NCI-H187 (cell line): ENCODE measurements around the gene KRTAP12-1.
"Not testable (repeated sequence)": the region's sequence is repeated elsewhere in the genome, so short reads cannot be mapped to it uniquely, and the experiment has no call there.

ENCODE experiments used
- DNase-seq, 2 experiments: peaks; one replicate each; lab custom pipeline; 2025; lab: John Stamatoyannopoulos, UW

The KRTAP12-1 gene

DNA sequence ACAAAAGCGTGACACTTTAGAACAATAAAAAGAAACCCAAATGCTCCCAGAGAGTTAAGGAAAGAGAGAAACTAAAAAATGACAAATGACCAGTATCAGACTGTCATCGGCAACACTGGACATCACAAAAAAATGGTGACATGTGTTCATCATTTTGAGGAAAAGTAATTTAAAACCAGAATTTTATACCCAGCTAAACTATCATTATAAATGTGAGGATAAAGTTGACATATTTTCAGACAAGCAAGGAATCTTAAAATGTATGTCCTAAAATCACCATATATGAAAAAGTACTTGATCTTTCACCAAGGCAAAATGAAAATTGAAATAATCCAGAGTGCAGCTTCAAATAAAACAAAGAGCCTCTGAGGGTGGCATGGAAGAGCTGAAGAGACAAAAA lies 37.1 kb downstream of the KRTAP12-1 start:
- no peak for DNase-seq

DNA sequence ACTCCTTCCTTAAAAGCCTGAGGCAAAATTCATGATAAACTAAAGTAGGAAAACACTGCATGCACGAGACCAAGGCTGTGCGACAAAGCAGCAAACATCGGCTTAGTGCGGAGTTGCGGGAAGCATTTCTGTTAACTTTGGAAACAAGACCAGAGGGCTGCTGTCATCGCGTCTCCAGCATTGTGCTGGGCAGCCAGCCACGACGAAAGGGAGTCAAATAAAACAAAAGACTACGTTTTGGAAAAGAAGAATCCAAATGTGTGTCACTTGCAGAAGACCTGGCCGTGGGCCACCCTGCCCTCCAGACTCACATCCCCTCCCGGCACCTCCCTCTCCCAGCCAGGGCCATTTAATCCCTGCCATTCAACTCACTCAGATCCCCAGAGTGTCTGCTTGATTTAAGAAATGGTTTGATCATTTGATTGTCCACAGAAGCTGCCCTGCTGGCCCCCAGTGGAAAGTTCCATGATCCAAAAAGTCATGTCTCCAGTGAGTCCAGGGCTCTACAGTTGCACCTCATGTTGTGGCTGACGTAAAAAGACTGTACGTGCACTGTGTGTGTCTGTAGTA lies 38.1 kb downstream of the KRTAP12-1 start:
- DNase-seq: no peak

DNA sequence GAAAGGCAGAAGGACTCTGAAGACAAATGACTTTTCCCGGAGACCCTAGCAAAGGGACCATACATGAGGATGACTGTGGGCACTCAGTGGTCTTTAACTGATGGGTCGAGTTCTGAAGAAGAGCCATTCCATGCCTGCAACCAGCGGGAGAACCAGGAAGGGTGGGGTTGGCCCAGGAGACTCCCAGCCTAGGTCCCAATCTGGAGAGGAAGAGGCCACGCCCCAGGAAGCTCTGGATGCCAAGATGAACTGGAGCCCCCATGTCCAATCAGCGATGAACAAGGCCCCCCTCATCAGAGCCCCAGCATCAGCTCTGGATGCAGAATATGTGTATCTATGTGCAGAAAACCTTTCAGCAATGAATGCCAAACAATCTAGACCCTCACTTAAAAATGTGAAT lies 41.2 kb downstream of the KRTAP12-1 start:
- DNase-seq: no peak

DNA sequence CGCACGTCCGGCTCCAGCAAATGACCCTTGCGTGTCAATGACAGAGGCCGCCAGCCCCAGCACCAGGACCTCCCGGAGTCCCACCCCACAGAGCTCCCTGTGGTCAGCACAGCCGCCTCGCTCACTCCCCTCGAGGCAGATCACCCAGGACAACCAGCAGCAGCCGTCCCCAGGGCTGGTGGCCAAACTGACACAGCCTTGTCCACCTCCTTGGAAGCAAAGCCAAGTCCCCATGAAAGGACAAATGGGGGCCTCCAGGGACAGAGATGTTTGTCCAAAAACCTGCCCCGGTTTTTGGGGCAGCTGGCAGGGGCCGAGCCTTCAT lies 42.7 kb downstream of the KRTAP12-1 start:
- DNase-seq: no peak

DNA sequence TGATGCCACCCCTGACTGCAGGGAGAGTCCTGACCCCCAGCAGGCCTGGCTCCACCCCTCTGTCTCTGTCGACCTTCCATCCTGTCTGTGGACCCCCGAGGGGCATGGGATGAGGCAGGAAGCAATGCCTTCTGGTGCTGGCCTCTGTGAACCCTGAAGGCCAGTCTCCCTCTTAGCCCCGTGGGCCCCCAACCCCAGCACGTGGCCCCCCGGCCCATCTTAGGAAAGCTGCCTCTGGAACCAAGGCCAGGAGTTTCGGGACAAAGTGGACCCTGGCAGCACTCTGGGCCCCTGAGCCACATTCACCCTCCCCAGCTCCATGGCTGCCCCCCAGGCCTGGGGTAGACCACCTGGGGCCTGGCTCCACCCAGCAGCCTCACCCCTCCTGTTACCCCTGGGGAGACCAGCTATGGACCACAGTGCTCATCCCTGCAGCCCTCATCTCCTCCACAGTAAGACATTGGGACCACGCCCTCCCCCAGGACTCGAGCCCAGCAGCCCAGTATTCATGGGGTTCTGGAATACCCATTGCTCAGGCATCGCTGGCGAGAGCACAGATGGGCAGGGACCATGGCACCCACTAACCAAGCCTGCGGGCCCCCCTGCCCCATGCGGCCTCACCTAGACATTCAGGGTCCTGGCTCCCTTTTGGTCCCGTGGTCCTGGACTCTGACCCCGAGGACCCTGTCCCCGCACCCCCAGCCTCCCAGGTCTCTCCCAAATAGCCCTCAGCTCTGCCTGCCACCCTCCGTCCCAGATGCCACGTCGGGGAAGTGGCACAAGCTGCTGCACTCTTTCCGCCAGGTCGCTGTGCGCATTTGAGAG lies 43.2 kb downstream of the KRTAP12-1 start:
- not testable (repeated sequence) for DNase-seq

DNA sequence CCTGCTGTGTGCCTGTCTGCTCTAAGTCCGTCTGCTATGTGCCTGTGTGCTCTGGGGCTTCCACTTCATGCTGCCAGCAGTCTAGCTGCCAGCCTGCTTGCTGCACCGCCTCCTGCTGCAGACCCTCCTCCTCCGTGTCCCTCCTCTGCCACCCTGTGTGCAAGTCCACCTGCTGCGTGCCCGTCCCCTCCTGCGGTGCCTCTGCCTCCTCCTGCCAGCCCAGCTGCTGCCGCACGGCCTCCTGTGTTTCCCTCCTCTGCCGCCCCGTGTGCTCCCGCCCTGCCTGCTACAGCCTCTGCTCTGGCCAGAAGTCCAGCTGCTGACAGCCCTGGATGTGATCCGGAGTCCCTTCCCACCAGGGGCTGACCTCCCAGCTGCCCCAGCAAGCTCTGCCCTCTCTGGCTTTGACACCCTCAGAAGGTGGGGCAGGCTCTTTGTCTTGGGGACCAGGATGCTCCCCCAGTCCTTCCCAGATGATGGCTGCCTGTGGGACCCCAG lies 44.1 kb downstream of the KRTAP12-1 start:
- DNase-seq: not testable (repeated sequence)

DNA sequence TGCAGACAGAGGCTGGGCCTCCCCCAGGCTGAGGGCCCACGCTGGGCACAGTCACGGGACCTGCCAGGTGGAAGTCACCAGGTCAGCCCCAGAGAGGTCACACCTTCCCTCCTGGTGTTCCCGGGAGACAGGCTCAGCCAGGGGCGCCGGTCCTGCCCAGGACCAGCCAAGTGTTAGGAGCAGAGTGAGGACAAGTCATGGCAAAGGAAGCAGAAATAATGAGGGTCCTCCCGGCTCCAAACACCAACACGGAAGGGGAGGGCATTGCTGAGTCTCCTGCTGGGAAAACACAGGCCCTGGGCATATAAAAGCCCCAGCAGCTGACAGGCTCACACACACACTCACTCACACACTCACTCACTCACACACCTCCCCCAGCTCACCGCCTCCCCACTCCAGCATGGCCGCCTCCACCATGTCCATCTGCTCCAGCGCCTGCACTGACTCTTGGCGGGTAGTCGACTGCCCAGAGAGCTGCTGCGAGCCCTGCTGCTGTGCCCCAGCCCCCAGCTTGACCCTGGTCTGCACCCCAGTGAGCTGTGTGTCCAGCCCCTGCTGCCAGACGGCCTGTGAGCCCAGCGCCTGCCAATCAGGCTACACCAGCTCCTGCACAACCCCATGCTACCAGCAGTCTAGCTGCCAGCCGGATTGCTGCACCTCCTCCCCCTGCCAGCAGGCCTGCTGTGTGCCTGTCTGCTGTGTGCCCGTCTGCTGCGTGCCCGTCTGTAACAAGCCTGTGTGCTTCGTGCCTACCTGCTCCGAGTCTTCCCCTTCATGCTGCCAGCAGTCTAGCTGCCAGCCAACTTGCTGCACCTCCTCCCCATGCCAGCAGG lies 44.7 kb downstream of the KRTAP12-1 start, which contains the start of gene KRTAP10-10:
Gene KRTAP10-10, plus strand, starts transcription at position 339 of the 833 bp plus-strand sequence. Its CDS starts 62 bp downstream, at position 401.
- no peak for DNase-seq

DNA sequence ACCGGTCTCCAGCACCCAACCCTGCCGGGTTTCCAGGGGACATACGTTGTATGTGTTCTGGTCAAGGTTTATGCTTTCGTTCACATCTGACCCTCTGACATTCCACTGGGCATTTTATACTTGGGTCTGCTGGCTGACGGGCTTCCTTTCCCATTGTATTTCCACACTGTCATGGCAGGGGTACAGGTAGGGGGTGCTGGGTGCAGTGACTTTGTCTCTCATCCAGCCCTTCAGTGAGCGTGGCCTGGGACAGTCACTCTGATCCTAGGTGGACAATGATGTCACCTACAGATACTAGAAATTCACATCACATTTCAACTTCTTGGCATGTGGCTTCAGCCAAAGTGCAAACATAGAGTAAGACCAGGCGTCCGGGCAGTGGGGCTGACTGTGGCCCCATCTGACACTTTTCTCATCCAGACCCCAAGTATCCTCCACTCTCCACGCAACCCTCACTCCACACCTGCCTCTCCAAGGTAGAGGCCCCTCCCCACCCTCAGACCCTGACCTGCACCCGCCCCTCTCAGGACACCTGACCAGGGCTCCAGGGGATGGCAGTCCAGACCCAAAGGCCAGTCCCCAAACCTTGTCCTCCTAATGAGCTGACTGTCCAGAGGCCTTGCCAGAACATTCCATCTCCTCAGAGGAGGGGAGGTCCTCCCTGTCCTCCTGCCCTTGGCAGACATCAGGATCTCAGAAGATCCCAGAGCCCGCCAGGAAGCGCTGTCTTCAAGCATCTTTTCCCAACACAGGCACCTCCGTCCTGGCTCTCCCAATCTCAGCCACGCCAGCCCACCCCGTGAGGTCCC lies 45.5 kb downstream of the KRTAP12-1 start:
- DNase-seq: no peak

DNA sequence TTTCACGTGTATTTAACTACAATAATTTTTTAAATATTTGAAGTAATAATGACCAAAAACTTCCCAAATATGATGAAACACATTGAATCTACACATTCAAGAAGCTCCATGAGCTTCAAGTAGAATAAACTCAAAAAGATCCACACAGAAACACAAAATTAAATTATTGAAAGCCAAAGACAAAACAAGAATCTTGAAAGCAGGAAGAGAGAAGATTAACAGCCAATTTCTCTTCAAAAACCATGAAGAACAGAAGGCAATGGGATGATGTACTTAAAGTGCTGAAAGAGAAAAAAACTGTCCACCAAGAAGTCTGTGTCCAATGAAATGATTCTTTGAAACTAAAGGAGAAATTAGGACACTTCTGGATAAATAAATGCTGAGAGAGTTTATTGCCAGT lies 49.9 kb downstream of the KRTAP12-1 start:
- DNase-seq: no peak
